H9 (cell line): ENCODE data around the gene SERPINB8. TPM values are rescaled to one million over a fixed set of nuclear protein-coding genes. Genes with fewer than 3 reads are reported as not detected.

Source experiments
- DNase-seq: peaks from one replicate; pipeline ENCODE4 v3.0.0-alpha.2; 2017
- H2AFZ ChIP-seq: one replicate; pipeline ENCODE4 v1.6.1; 2013; ENCODE audit warnings: mild to moderate bottlenecking, low read length, control low read depth, moderate library complexity
- H2AK5ac ChIP-seq: 2 replicates; pipeline ENCODE4 v1.6.1; 2013; ENCODE audit warnings: low read length, control low read depth, mixed read lengths; ENCODE audit not compliant: insufficient read length
- H2BK120ac ChIP-seq: one replicate; pipeline ENCODE4 v1.6.1; 2013; ENCODE audit warnings: low read depth, mild to moderate bottlenecking, low read length, control low read depth, inconsistent platforms; ENCODE audit not compliant: poor library complexity, severe bottlenecking
- H2BK12ac ChIP-seq: 2 replicates; pipeline ENCODE4 v1.6.1; 2013; ENCODE audit warnings: low read length, control low read depth, mixed read lengths, low read depth; ENCODE audit not compliant: insufficient read length
- H2BK15ac ChIP-seq: 2 replicates; pipeline ENCODE4 v1.6.1; 2013; ENCODE audit warnings: low read depth, low read length, control low read depth
- H2BK20ac ChIP-seq: one replicate; pipeline ENCODE4 v1.6.1; 2013; ENCODE audit warnings: low read depth, mild to moderate bottlenecking, low read length, control low read depth, inconsistent platforms; ENCODE audit not compliant: poor library complexity, severe bottlenecking
- H2BK5ac ChIP-seq: 2 replicates; pipeline ENCODE4 v1.6.1; 2013; ENCODE audit warnings: low read length, control low read depth, mixed read lengths; ENCODE audit not compliant: insufficient read length
- H3K14ac ChIP-seq: 2 replicates; pipeline ENCODE4 v1.6.1; 2013; ENCODE audit warnings: low read length, control low read depth; ENCODE audit not compliant: insufficient read depth
- H3K18ac ChIP-seq: 2 replicates; pipeline ENCODE4 v1.6.1; 2013; ENCODE audit warnings: low read depth, mild to moderate bottlenecking, mixed read lengths, low read length, control low read depth; ENCODE audit not compliant: insufficient read length
- H3K23ac ChIP-seq: 2 replicates; pipeline ENCODE4 v1.6.1; 2013; ENCODE audit warnings: low read length, control low read depth, mixed read lengths, low read depth; ENCODE audit not compliant: insufficient read length
- H3K23me2 ChIP-seq: 2 replicates; pipeline ENCODE4 v1.6.1; 2013; ENCODE audit warnings: low read depth, mild to moderate bottlenecking, mixed read lengths, low read length, control low read depth; ENCODE audit not compliant: insufficient read length, poor library complexity, severe bottlenecking
- H3K27ac ChIP-seq: 2 replicates; pipeline ENCODE4 v1.5.1; 2013; ENCODE audit warnings: low read length, control low read depth, mixed read lengths, low read depth; ENCODE audit not compliant: insufficient read length
- H3K27me3 ChIP-seq: 2 replicates; pipeline ENCODE4 v1.6.1; 2013; ENCODE audit warnings: low read length, control low read depth, inconsistent platforms; ENCODE audit not compliant: insufficient read depth
- H3K4ac ChIP-seq: 2 replicates; pipeline ENCODE4 v1.6.1; 2013; ENCODE audit warnings: low read depth, mild to moderate bottlenecking, control low read depth, inconsistent platforms, low read length, moderate library complexity
- H3K4me1 ChIP-seq: 2 replicates; pipeline ENCODE4 v1.6.1; 2013; ENCODE audit warnings: low read length, control low read depth, inconsistent platforms; ENCODE audit not compliant: insufficient read depth
- H3K4me2 ChIP-seq: 2 replicates; pipeline ENCODE4 v1.6.1; 2013; ENCODE audit warnings: low read length, control low read depth, mixed read lengths; ENCODE audit not compliant: insufficient read length, insufficient read depth
- H3K56ac ChIP-seq: 2 replicates; pipeline ENCODE4 v1.6.1; 2013; ENCODE audit warnings: low read depth, mild to moderate bottlenecking, mixed read lengths, low read length, control low read depth; ENCODE audit not compliant: insufficient read length
- H3K79me1 ChIP-seq: 2 replicates; pipeline ENCODE4 v1.6.1; 2013; ENCODE audit warnings: low read depth, mild to moderate bottlenecking, moderate library complexity, low read length, control low read depth, inconsistent platforms; ENCODE audit not compliant: insufficient read depth, poor library complexity, severe bottlenecking
- H3K79me2 ChIP-seq: 2 replicates; pipeline ENCODE4 v1.6.1; 2013; ENCODE audit warnings: low read length, control low read depth, inconsistent platforms; ENCODE audit not compliant: insufficient read depth
- H3K9ac ChIP-seq: 2 replicates; pipeline ENCODE4 v1.6.1; 2013; ENCODE audit warnings: low read length, control low read depth, mixed read lengths; ENCODE audit not compliant: insufficient read length; ENCODE audit errors: extremely low read depth
- H3K9me3 ChIP-seq: one replicate; pipeline ENCODE4 v1.6.1; 2013; ENCODE audit warnings: low read depth, low read length, inconsistent platforms; ENCODE audit not compliant: control insufficient read depth
- H3T11ph ChIP-seq: one replicate; pipeline ENCODE4 v1.6.1; 2013; ENCODE audit warnings: mild to moderate bottlenecking, low read length, control low read depth, inconsistent platforms
- H4K20me1 ChIP-seq: one replicate; pipeline ENCODE4 v1.6.1; 2013; ENCODE audit not compliant: control insufficient read depth, insufficient read length, insufficient read depth
- H4K5ac ChIP-seq: 2 replicates; pipeline ENCODE4 v1.6.1; 2013; ENCODE audit warnings: low read depth, mild to moderate bottlenecking, mixed read lengths, low read length, control low read depth; ENCODE audit not compliant: insufficient read length
- H4K8ac ChIP-seq: replicated peaks from 2 replicates; pipeline ENCODE4 v1.6.1; 2013; ENCODE audit warnings: low read length, control low read depth, mixed read lengths, low read depth; ENCODE audit not compliant: insufficient read length
- H4K91ac ChIP-seq: 2 replicates; pipeline ENCODE4 v1.6.1; 2013; ENCODE audit warnings: low read depth, mild to moderate bottlenecking, moderate library complexity, mixed read lengths, low read length, control low read depth; ENCODE audit not compliant: insufficient read length
- H3K27ac Mint-ChIP-seq, 3 experiments: 2 replicates in 2 of 3; 3 replicates in 1 of 3; pipeline ENCODE4 v1.8.0; 2020 to 2021; ENCODE audit warnings: mixed read lengths in 3 of 3, mild to moderate bottlenecking in 1 of 3, moderate library complexity in 1 of 3
- H3K27me3 Mint-ChIP-seq: 2 replicates; pipeline ENCODE4 v1.8.0; 2021; ENCODE audit warnings: low read depth, mild to moderate bottlenecking, moderate library complexity, mixed read lengths
- H3K36me3 Mint-ChIP-seq, 3 experiments: 2 replicates in 2 of 3; 3 replicates in 1 of 3; pipeline ENCODE4 v1.8.0; 2020 to 2021; ENCODE audit warnings: low read depth in 3 of 3, mixed read lengths in 3 of 3; ENCODE audit not compliant: insufficient read depth in 1 of 3
- H3K4me1 Mint-ChIP-seq, 2 experiments: 2 replicates each; pipeline ENCODE4 v1.8.0; 2020; ENCODE audit warnings: mixed read lengths in 2 of 2
- H3K4me3 Mint-ChIP-seq, 2 experiments: 2 replicates in 1 of 2; 3 replicates in 1 of 2; pipeline ENCODE4 v1.8.0; 2020 to 2021; ENCODE audit warnings: mild to moderate bottlenecking in 2 of 2, mixed read lengths in 2 of 2, moderate library complexity in 1 of 2
- H3K9me3 Mint-ChIP-seq, 2 experiments: 2 replicates in 1 of 2; 3 replicates in 1 of 2; pipeline ENCODE4 v1.8.0; 2020; ENCODE audit warnings: mild to moderate bottlenecking in 2 of 2, mixed read lengths in 2 of 2, moderate library complexity in 1 of 2
- WGBS: extraction: QIAGEN DNeasy Blood & Tissue Kit; methylation state at CpG from one replicate; pipeline ENCODE4 v1.1.7; 2013; ENCODE audit warnings: missing lambda C conversion rate, low lambda C conversion rate, mixed read lengths; ENCODE audit not compliant: insufficient read length; ENCODE audit errors: extremely low coverage; 5-methylcytosine and 5-hydroxymethylcytosine counted together
- total RNA-seq: library from RNA; stranded (reverse); gene quantifications from 2 replicates; pipeline ENCODE4 v1.2.1, GENCODE V29; 2021
- TF ChIP-seq, protein P1 (sequence below): fragments of 200-600 bp; sonication (generic); conservative IDR thresholded peaks from 3 replicates; pipeline ENCODE4 v1.8.0; 2021; ENCODE audit warnings: antibody characterized with exemption, mild to moderate bottlenecking

Gene SERPINB8
- total RNA-seq, 1 experiment from 2014 or later, result 2.1 TPM

DNA sequence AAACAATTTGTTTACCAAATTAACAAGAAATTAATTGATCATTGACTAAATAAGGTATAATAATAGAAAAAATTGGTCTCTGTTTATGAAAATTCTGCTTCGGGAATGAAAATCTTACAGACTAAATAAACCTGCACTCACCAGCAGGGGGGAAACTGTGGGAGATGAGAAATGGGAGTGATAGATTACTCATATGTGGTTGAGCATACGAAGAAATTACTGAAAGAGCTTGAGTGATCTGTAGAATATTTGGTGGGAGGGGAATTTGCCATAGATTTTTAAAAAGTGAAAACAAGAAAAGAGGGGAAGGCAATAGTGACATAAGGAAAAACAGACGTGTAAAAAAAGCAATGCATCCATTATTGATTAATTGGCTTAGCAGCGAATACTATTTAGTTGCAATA lies 18.6 kb upstream of the SERPINB8 start:
- no peak overlapping the region for H3K27ac ChIP-seq
- H3K79me2 ChIP-seq, result no peaks in the 10 kb centered on the region
- WGBS, result no CpG with 5 or more reads among the region's 4 CpGs
- Mint-ChIP-seq H3K9me3 (no peaks in the 10 kb centered on the region), H3K4me3 (no peak overlapping the region), H3K36me3 (no peaks in the 10 kb centered on the region), H3K4me1 (peaks cover 6 to 14% of the 10 kb centered on the region in 2 experiments), H3K27me3 (peaks cover 21% of the 10 kb centered on the region), H3K27ac (no peak overlapping the region)
- no peak overlapping the region for H2BK20ac ChIP-seq
- no peak overlapping the region for H2AK5ac ChIP-seq
- H3K27me3 ChIP-seq, result no peaks in the 10 kb centered on the region
- no peak overlapping the region for H3K18ac ChIP-seq
- H3K4ac ChIP-seq, result no peak overlapping the region
- no peak overlapping the region for H2BK15ac ChIP-seq
- H3K23me2 ChIP-seq, result peaks cover 2% of the 10 kb centered on the region
- no peak overlapping the region for H3K56ac ChIP-seq
- no peaks in the 10 kb centered on the region for H3K9me3 ChIP-seq
- H3K23ac ChIP-seq, result no peak overlapping the region
- no peak overlapping the region for H2BK120ac ChIP-seq
- no peaks in the 10 kb centered on the region for H4K20me1 ChIP-seq
- no peak overlapping the region for H4K8ac ChIP-seq
- no peak overlapping the region for H3K9ac ChIP-seq
- no peak overlapping the region for H2BK5ac ChIP-seq
- H3K4me2 ChIP-seq, result no peak overlapping the region
- H2BK12ac ChIP-seq, result no peak overlapping the region
- no peak overlapping the region for H4K5ac ChIP-seq
- H3K79me1 ChIP-seq, result no peaks in the 10 kb centered on the region
- no peak for DNase-seq
- no peak overlapping the region for H3K14ac ChIP-seq
- H3T11ph ChIP-seq, result no peak overlapping the region
- no peak overlapping the region for H4K91ac ChIP-seq
- TF ChIP-seq, protein P1, sequence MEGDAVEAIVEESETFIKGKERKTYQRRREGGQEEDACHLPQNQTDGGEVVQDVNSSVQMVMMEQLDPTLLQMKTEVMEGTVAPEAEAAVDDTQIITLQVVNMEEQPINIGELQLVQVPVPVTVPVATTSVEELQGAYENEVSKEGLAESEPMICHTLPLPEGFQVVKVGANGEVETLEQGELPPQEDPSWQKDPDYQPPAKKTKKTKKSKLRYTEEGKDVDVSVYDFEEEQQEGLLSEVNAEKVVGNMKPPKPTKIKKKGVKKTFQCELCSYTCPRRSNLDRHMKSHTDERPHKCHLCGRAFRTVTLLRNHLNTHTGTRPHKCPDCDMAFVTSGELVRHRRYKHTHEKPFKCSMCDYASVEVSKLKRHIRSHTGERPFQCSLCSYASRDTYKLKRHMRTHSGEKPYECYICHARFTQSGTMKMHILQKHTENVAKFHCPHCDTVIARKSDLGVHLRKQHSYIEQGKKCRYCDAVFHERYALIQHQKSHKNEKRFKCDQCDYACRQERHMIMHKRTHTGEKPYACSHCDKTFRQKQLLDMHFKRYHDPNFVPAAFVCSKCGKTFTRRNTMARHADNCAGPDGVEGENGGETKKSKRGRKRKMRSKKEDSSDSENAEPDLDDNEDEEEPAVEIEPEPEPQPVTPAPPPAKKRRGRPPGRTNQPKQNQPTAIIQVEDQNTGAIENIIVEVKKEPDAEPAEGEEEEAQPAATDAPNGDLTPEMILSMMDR, result no peak
- no peak overlapping the region for H2AFZ ChIP-seq
- H3K4me1 ChIP-seq, result no peaks in the 10 kb centered on the region
